ENCODE results near the gene CCDC158. TPM values are rescaled to one million over a fixed set of nuclear protein-coding genes. Genes with fewer than 3 reads are reported as not detected.
A peak's percentile ranks its signal among the peaks of the same experiment; 100 is the strongest.

CCDC158 gene
- total and polyA plus RNA-seq, 2 experiments from 2014 or later, result 0.21 to 0.27 TPM

DNA sequence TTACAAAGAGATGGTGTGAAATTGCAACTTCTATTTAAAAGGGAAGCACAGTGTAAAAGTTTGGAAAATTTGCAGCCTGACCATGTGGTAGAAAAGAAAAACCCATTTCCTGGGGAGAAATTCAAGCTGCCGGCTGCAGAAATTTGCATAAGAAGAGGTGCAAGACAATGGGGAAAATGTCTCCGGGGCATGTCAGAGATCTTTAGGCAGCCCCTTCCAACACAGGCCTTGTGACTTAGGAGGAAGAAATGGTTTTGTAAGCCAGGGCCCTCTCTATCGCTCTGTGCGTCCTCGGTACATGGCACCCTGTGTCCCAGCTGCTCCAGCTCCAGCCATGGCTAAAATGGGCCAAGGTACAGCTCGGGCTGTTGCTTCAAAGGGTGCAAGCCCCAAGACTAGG, 40.4 kb downstream of the CCDC158 start:
- Mint-ChIP-seq H3K9me3 (peaks cover 22% of the 10 kb centered on the region), H3K4me3 (no peak overlapping the region), H3K27me3 (ENCODE audit: insufficient read depth, low read depth, poor library complexity) (peaks cover 8% of the 10 kb centered on the region), H3K36me3 (ENCODE audit: low read depth) (peaks cover 23% of the 10 kb centered on the region), H3K27ac (peak overlapping the region; percentile 51; the same call in 1 of the 2 replicates), H3K4me1 (peaks cover 55% of the 10 kb centered on the region)
- Histone ChIP-seq H3F3A (replicated peaks; ENCODE audit: low read depth) (no peaks in the 10 kb centered on the region), H3K9me2 (ENCODE audit: insufficient read depth) (no peaks in the 10 kb centered on the region), H3K27me3 (ENCODE audit: insufficient read depth) (no peaks in the 10 kb centered on the region), H3K27ac (ENCODE audit: low read depth) (peak overlapping the region; percentile 67), H3K4me1 (ENCODE audit: insufficient read depth) (peaks cover 42% of the 10 kb centered on the region), H3K4me3 (no peak overlapping the region), H3K4me2 (no peak overlapping the region), H4K20me1 (replicated peaks; ENCODE audit: insufficient read depth) (no peaks in the 10 kb centered on the region), H3K79me2 (replicated peaks; ENCODE audit: insufficient read depth) (no peaks in the 10 kb centered on the region), H2AFZ (no peak overlapping the region), H3K36me3 (ENCODE audit: insufficient read depth) (no peaks in the 10 kb centered on the region)
- ATAC-seq, result peak; percentile 85
- DNase-seq (ENCODE audit: low spot score), result peak; percentile 78
- TF ChIP-seq POLR2AphosphoS5 (IDR thresholded peaks at IDR 0.05; ENCODE audit: low read depth) (peak; percentile 19; the same call in 1 of the 2 replicates), ZNF331 (CRISPR knock-in tag; IDR thresholded peaks at IDR 0.05; ENCODE audit: low read depth) (no peak), NANOG (IDR thresholded peaks at IDR 0.05; ENCODE audit: borderline replicate concordance) (peak; percentile 26; the same call in 1 of the 2 replicates), ZNF114 (CRISPR knock-in tag; IDR thresholded peaks at IDR 0.05) (no peak), STAT1 (IDR thresholded peaks at IDR 0.05; ENCODE audit: unreplicated experiment) (no peak)
- TF ChIP-seq, protein P1, sequence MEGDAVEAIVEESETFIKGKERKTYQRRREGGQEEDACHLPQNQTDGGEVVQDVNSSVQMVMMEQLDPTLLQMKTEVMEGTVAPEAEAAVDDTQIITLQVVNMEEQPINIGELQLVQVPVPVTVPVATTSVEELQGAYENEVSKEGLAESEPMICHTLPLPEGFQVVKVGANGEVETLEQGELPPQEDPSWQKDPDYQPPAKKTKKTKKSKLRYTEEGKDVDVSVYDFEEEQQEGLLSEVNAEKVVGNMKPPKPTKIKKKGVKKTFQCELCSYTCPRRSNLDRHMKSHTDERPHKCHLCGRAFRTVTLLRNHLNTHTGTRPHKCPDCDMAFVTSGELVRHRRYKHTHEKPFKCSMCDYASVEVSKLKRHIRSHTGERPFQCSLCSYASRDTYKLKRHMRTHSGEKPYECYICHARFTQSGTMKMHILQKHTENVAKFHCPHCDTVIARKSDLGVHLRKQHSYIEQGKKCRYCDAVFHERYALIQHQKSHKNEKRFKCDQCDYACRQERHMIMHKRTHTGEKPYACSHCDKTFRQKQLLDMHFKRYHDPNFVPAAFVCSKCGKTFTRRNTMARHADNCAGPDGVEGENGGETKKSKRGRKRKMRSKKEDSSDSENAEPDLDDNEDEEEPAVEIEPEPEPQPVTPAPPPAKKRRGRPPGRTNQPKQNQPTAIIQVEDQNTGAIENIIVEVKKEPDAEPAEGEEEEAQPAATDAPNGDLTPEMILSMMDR (conservative IDR thresholded peaks at IDR 0.05; ENCODE audit: low read depth in 2 of 2), result no peak

DNA sequence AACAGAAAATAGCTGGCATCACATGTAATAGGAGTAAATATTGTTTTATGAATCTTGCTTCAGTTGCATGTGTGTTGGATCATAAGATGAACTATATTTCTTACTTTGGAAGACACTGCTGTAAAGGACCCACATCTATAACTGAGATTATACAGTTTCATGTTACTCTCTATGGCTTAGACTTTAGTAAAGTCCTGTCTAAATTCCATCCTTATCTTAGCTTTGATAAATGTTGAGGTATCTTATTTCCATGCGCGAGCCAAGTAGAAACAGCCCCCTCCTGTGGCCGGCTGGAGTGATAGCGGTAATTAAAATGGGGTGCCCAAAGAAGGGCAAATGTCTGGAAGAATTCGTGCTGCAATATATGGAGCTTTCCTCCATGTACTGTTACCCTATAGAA, 43.0 kb downstream of the CCDC158 start:
- Mint-ChIP-seq H3K9me3 (peaks cover 22% of the 10 kb centered on the region), H3K27ac (no peak overlapping the region), H3K4me3 (no peak overlapping the region), H3K4me1 (peaks cover 30% of the 10 kb centered on the region), H3K27me3 (ENCODE audit: insufficient read depth, low read depth, poor library complexity) (peaks cover 4% of the 10 kb centered on the region), H3K36me3 (ENCODE audit: low read depth) (peaks cover 23% of the 10 kb centered on the region)
- no peaks in the 10 kb centered on the region for H3K27me3 ChIP-seq (ENCODE audit: insufficient read depth)
- no peak overlapping the region for H3K4me2 ChIP-seq
- TF ChIP-seq, protein P2, sequence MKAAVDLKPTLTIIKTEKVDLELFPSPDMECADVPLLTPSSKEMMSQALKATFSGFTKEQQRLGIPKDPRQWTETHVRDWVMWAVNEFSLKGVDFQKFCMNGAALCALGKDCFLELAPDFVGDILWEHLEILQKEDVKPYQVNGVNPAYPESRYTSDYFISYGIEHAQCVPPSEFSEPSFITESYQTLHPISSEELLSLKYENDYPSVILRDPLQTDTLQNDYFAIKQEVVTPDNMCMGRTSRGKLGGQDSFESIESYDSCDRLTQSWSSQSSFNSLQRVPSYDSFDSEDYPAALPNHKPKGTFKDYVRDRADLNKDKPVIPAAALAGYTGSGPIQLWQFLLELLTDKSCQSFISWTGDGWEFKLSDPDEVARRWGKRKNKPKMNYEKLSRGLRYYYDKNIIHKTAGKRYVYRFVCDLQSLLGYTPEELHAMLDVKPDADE (IDR thresholded peaks at IDR 0.05), result no peak
- no peak for TF ChIP-seq EZH2phosphoT487 (IDR thresholded peaks at IDR 0.05; ENCODE audit: unreplicated experiment)
- TF ChIP-seq, protein P1 (conservative IDR thresholded peaks at IDR 0.05; ENCODE audit: low read depth in 2 of 2), result peak; percentile 85 to 98
- no peak for TF ChIP-seq POLR2AphosphoS5 (IDR thresholded peaks at IDR 0.05; ENCODE audit: low read depth)
- H3K4me3 ChIP-seq, result no peak overlapping the region
- no peaks in the 10 kb centered on the region for H3F3A ChIP-seq (replicated peaks; ENCODE audit: low read depth)
- DNase-seq (ENCODE audit: low spot score) (peak; percentile 84), ATAC-seq (peak; percentile 69)
- no peaks in the 10 kb centered on the region for H3K36me3 ChIP-seq (ENCODE audit: insufficient read depth)
- peaks cover 16% of the 10 kb centered on the region for H3K4me1 ChIP-seq (ENCODE audit: insufficient read depth)
- H2AFZ ChIP-seq, result no peak overlapping the region
- H3K79me2 ChIP-seq (replicated peaks; ENCODE audit: insufficient read depth), result no peaks in the 10 kb centered on the region
- no peaks in the 10 kb centered on the region for H4K20me1 ChIP-seq (replicated peaks; ENCODE audit: insufficient read depth)
- H3K27ac ChIP-seq (ENCODE audit: low read depth), result no peak overlapping the region
- H3K9me2 ChIP-seq (ENCODE audit: insufficient read depth), result no peaks in the 10 kb centered on the region
